PC-9 (cell line): Measurements from ENCODE around the gene POU3F3.

Source experiments
- EZH2 ChIP-seq: fragments of 200-600 bp; sonication (generic); IDR thresholded peaks from 2 replicates; pipeline ENCODE4 v1.8.0; 2017; ENCODE audit warnings: antibody characterized with exemption, low read depth
- TF ChIP-seq, protein P1 (sequence below): fragments of 200-600 bp; sonication (generic); conservative IDR thresholded peaks from 2 replicates; pipeline ENCODE4 v1.6.1; 2017; ENCODE audit warnings: mixed run types, antibody characterized with exemption, mild to moderate bottlenecking, moderate library complexity

DNA sequence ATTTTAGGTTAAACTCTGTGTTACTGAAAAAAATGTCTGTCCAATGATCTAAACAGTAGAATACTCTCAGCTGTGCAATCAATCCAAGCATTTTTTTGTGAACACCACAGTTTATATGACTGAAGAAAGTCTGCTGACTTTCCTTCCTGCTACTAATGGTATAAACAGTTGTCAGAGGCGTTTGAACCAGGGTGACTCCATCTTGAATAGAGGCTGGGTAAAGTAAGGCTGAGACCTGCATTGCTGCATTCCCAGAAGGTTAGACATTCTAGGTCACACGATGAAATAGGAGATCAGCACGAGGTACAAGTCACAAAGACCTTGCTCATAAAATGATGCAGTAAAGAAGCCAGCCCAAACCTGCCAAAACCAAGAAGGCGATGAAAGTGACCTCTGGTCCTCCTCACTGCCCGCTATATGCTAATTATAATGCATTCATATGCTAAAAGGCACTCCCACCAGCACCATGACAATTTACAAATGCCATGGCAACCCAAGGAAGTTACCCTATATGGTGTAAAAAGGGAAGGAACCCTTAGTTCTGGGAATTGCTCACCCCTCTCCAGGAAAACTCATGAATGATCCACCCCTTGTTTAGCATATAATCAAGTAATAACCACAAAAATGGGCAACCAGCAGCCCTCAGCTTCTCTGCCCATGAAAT lies 31.3 kb downstream of the POU3F3 start:
- TF ChIP-seq EZH2: no peak
- TF ChIP-seq, protein P1, sequence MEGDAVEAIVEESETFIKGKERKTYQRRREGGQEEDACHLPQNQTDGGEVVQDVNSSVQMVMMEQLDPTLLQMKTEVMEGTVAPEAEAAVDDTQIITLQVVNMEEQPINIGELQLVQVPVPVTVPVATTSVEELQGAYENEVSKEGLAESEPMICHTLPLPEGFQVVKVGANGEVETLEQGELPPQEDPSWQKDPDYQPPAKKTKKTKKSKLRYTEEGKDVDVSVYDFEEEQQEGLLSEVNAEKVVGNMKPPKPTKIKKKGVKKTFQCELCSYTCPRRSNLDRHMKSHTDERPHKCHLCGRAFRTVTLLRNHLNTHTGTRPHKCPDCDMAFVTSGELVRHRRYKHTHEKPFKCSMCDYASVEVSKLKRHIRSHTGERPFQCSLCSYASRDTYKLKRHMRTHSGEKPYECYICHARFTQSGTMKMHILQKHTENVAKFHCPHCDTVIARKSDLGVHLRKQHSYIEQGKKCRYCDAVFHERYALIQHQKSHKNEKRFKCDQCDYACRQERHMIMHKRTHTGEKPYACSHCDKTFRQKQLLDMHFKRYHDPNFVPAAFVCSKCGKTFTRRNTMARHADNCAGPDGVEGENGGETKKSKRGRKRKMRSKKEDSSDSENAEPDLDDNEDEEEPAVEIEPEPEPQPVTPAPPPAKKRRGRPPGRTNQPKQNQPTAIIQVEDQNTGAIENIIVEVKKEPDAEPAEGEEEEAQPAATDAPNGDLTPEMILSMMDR: no peak
